Caco-2 (cell line): ENCODE data around the gene TSC22D1. TPM values are rescaled to one million over a fixed set of nuclear protein-coding genes. Genes with fewer than 3 reads are reported as not detected.

Experiments used
- BruUV-seq: library from RNA; stranded (reverse); fragments of 400-500 nt; replicated peaks from 2 replicates; lab custom pipeline; 2021; lab: Mats Ljungman, UMichigan
- CTCF ChIA-PET: fragments of 300-600 bp; sonication (Branson Sonifier 250); formaldehyde crosslinking; loops from one replicate; lab custom pipeline; 2022; ENCODE audit warnings: antibody characterized with exemption; lab: Charles Lee
- POLR2A ChIA-PET: fragments of 300-600 bp; sonication (Branson Sonifier 250); formaldehyde crosslinking; loops from one replicate; lab custom pipeline; 2022; ENCODE audit warnings: antibody characterized with exemption; lab: Charles Lee
- DNase-seq, 2 experiments: peaks; one replicate each; pipeline versions ENCODE4 v3.0.0 to v3.0.0-alpha.2; 2020 to 2022
- H3K27me3 ChIP-seq: replicated peaks from 2 replicates; pipeline ENCODE4 v1.6.0; 2011; ENCODE audit warnings: low read length; ENCODE audit not compliant: control insufficient read depth, insufficient read depth
- H3K36me3 ChIP-seq: 2 replicates; pipeline ENCODE4 v1.5.1; 2011; ENCODE audit warnings: low read length; ENCODE audit not compliant: control insufficient read depth, insufficient read depth
- H3K4me1 ChIP-seq: fragments of 250-450 bp; sonication (Bioruptor Pico); 2 replicates; pipeline ENCODE4 v1.5.1; 2020; ENCODE audit warnings: mild to moderate bottlenecking
- H3K4me3 ChIP-seq: 2 replicates; pipeline ENCODE4 v1.5.1; 2011; ENCODE audit warnings: low read depth, mild to moderate bottlenecking, control low read depth, low read length
- H3K9me3 ChIP-seq: fragments of 250-450 bp; sonication (Bioruptor Pico); 2 replicates; pipeline ENCODE4 v1.5.1; 2020; ENCODE audit warnings: mild to moderate bottlenecking, moderate library complexity
- H3K27ac Mint-ChIP-seq: one replicate; pipeline ENCODE4 v1.8.0; 2022; ENCODE audit warnings: mixed read lengths; ENCODE audit not compliant: unreplicated experiment
- H3K27me3 Mint-ChIP-seq: one replicate; pipeline ENCODE4 v1.8.0; 2022; ENCODE audit warnings: mixed read lengths; ENCODE audit not compliant: insufficient read depth, unreplicated experiment
- H3K36me3 Mint-ChIP-seq: one replicate; pipeline ENCODE4 v1.8.0; 2022; ENCODE audit warnings: mild to moderate bottlenecking, mixed read lengths; ENCODE audit not compliant: insufficient read depth, unreplicated experiment
- H3K4me1 Mint-ChIP-seq: one replicate; pipeline ENCODE4 v1.8.0; 2022; ENCODE audit warnings: low read depth, mixed read lengths; ENCODE audit not compliant: unreplicated experiment
- H3K4me3 Mint-ChIP-seq: one replicate; pipeline ENCODE4 v1.8.0; 2022; ENCODE audit warnings: mild to moderate bottlenecking, moderate library complexity, mixed read lengths; ENCODE audit not compliant: unreplicated experiment
- H3K9me3 Mint-ChIP-seq: one replicate; pipeline ENCODE4 v1.8.0; 2022; ENCODE audit warnings: mixed read lengths; ENCODE audit not compliant: unreplicated experiment
- intact Hi-C: fragments of 100-400 bp; cut with micrococcal nuclease; formaldehyde crosslinking; loops from one replicate; pipeline ENCODE4 v1.10.0; 2022; ENCODE audit not compliant: unreplicated experiment
- total RNA-seq: library from RNA; stranded (reverse); gene quantifications from 2 replicates; pipeline ENCODE4 v1.2.3, GENCODE V29; 2022
- TF ChIP-seq, protein P1 (sequence below), 2 experiments: fragments of 200-600 bp in 1 of 2; IDR thresholded peaks; 1 replicate in 1 of 2; 2 replicates in 1 of 2; pipeline versions ENCODE4 v1.5.1 to v1.8.0; 2011 to 2022; ENCODE audit warnings: antibody characterized with exemption in 1 of 2, control low read depth in 1 of 2, inconsistent platforms in 1 of 2, low read depth in 1 of 2, low read length in 1 of 2, mild to moderate bottlenecking in 1 of 2, moderate library complexity in 1 of 2; ENCODE audit not compliant: insufficient read depth in 1 of 2, severe bottlenecking in 1 of 2, unreplicated experiment in 1 of 2

Gene TSC22D1
- total RNA-seq, 1 experiment from 2014 or later: 159 TPM

DNA sequence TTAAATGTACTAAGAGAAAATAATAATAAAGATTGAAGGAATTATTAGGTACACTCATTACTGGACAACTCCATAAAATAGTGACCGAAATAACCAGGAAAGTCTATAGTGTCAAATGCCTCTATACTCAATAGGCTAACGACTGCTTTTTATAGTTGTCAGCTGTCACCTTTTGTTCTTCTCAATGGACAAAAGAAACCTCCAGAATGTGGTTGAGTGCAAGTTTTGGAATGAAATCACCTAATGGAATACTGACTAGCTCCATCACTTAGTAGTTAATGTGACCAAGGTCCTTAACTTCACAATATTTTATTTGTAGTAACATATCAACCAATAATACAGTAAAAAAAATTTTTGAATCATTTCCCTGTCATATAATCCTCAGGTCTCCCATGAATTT lies 18.1 kb downstream of the TSC22D1 start:
- intact Hi-C loops: no loop called here
- no peaks in the 10 kb centered on the region for H3K36me3 ChIP-seq
- H3K9me3 ChIP-seq: no peaks in the 10 kb centered on the region; the same call in 1 of the 2 replicates
- Mint-ChIP-seq H3K36me3 (peaks cover 9% of the 10 kb centered on the region), H3K27me3 (no peaks in the 10 kb centered on the region), H3K27ac (no peak overlapping the region), H3K4me1 (peaks cover 12% of the 10 kb centered on the region), H3K4me3 (no peak overlapping the region), H3K9me3 (no peaks in the 10 kb centered on the region)
- TF ChIP-seq, protein P1, sequence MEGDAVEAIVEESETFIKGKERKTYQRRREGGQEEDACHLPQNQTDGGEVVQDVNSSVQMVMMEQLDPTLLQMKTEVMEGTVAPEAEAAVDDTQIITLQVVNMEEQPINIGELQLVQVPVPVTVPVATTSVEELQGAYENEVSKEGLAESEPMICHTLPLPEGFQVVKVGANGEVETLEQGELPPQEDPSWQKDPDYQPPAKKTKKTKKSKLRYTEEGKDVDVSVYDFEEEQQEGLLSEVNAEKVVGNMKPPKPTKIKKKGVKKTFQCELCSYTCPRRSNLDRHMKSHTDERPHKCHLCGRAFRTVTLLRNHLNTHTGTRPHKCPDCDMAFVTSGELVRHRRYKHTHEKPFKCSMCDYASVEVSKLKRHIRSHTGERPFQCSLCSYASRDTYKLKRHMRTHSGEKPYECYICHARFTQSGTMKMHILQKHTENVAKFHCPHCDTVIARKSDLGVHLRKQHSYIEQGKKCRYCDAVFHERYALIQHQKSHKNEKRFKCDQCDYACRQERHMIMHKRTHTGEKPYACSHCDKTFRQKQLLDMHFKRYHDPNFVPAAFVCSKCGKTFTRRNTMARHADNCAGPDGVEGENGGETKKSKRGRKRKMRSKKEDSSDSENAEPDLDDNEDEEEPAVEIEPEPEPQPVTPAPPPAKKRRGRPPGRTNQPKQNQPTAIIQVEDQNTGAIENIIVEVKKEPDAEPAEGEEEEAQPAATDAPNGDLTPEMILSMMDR (IDR thresholded peaks at IDR 0.05; ENCODE audit: insufficient read depth in 1 of 2, low read depth in 1 of 2, low read length in 1 of 2, severe bottlenecking in 1 of 2, unreplicated experiment in 1 of 2): no peak
- no peak overlapping the region for H3K4me3 ChIP-seq
- CTCF ChIA-PET: no interaction called here
- no TSS peak for BruUV-seq
- POLR2A ChIA-PET: no interaction called here
- DNase-seq: no peak
- peaks cover 9% of the 10 kb centered on the region for H3K4me1 ChIP-seq
- H3K27me3 ChIP-seq: no peaks in the 10 kb centered on the region

DNA sequence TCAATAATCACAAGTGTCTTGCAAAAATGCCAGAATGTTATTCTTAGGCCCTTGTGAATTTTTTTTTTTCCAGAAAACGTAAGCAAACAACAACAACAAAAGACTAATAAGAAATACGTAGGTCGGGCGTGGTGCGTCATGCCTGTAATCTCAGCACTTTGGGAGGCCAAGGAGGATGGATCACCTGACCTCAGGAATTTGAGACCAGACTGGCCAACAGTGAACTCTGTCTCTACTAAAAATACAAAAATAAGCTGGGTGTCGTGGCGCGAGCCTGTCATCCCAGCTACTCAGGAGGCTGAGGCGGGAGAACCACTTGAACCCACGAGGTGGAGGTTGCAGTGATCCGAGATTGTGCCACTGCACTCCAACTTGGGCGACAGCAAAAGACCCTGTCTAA lies 20.9 kb downstream of the TSC22D1 start:
- no peaks in the 10 kb centered on the region for H3K9me3 Mint-ChIP-seq
- no peaks in the 10 kb centered on the region for H3K27me3 Mint-ChIP-seq
- Histone ChIP-seq H3K4me3 (no peak overlapping the region), H3K27me3 (no peaks in the 10 kb centered on the region), H3K4me1 (no peaks in the 10 kb centered on the region), H3K36me3 (no peaks in the 10 kb centered on the region), H3K9me3 (no peaks in the 10 kb centered on the region; the same call in 1 of the 2 replicates)
- peaks cover 14% of the 10 kb centered on the region for H3K36me3 Mint-ChIP-seq
- no peaks in the 10 kb centered on the region for H3K4me1 Mint-ChIP-seq
- H3K27ac Mint-ChIP-seq: no peak overlapping the region
- BruUV-seq: no TSS peak
- CTCF ChIA-PET: no interaction called here
- POLR2A ChIA-PET: no interaction called here
- no peak for DNase-seq
- intact Hi-C loops: no loop called here
- no peak overlapping the region for H3K4me3 Mint-ChIP-seq
- TF ChIP-seq, protein P1 (IDR thresholded peaks at IDR 0.05; ENCODE audit: insufficient read depth in 1 of 2, low read depth in 1 of 2, low read length in 1 of 2, severe bottlenecking in 1 of 2, unreplicated experiment in 1 of 2): no peak

DNA sequence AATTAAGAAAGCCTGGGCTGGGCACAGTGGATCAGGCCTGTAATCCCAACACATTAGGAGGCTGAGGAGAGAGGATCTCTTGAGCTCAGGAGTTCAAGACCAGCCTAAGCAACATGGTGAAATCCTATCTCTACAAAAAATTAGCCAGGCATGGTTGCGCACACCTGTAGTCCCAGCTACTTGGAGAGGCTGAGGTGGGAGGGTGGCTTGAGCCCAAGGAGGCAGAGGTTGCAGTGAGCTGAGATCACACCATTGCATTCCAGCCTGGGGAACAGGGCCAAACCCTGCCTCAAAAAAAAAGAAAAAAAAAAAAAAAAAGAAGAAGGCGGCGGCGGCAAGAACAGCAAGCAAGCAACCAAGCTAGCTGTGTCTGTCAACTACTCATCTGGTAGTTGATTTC lies 26.7 kb downstream of the TSC22D1 start:
- ChIA-PET POLR2A (no interaction called here), CTCF (no interaction called here)
- BruUV-seq: no TSS peak
- no peaks in the 10 kb centered on the region for H3K9me3 Mint-ChIP-seq
- no peak overlapping the region for H3K4me3 Mint-ChIP-seq
- peaks cover 6% of the 10 kb centered on the region for H3K36me3 Mint-ChIP-seq
- no peaks in the 10 kb centered on the region for H3K4me1 Mint-ChIP-seq
- H3K36me3 ChIP-seq: no peaks in the 10 kb centered on the region
- TF ChIP-seq, protein P1 (IDR thresholded peaks at IDR 0.05; ENCODE audit: insufficient read depth in 1 of 2, low read depth in 1 of 2, low read length in 1 of 2, severe bottlenecking in 1 of 2, unreplicated experiment in 1 of 2): no peak
- H3K27me3 Mint-ChIP-seq: no peaks in the 10 kb centered on the region
- intact Hi-C loops: no loop called here
- H3K27me3 ChIP-seq: no peaks in the 10 kb centered on the region
- H3K4me1 ChIP-seq: no peaks in the 10 kb centered on the region
- no peak for DNase-seq
- no peaks in the 10 kb centered on the region for H3K9me3 ChIP-seq
- no peak overlapping the region for H3K4me3 ChIP-seq
- H3K27ac Mint-ChIP-seq: no peak overlapping the region
